Measurements from ENCODE around the gene SMARCD3.

Gene SMARCD3

DNA sequence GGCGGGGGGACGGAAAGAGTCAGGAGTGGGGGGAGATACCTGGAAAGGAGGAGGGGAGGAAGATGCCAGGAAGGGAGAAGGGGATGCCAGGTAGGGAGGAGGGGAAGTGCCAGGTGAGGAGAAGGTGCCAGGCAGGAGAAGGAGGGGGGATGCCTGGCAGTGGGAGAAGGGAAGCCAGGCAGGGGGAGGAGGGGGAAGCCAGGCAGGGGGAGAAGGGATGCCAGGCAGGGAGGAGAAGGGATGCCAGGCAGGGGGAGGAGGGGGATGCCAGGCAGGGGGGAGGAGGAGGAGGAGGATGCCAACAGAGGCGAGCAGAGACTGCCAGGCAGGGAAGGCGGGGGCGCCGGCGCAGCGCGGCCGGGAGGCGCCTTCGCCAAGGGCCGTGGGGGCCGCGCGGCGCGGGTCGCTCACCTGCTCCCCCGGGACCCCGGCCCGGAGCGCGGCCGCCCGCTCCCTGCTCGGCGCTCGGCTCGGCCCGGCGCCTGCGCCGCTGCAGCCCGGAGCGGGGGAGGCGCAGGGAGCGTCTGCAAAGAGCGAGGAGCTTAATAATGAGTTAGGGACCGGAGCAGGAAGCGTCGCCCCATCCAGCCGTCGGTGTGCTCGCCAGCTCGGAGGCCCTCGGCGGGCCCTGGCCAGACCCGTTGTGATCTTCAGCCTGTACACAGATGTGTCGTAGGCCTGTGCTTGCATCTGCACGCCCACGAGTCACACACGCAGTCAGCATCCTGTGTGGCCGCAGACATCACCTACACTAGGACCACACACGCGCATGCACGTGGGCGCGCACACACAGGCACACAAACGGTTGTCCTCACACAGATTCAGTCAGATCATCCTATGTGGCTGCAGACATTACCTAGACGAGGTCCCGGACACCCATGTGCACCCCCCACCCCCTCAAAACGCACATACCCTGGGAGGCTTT is 28.4 kb upstream of the SMARCD3 start:
- Mint-ChIP-seq H3K4me3 (peak overlapping the region; percentile 68 to 74), H3K36me3 (no peaks in the 10 kb centered on the region), H3K9me3 (no peaks in the 10 kb centered on the region), H3K4me1 (peaks cover 9 to 17% of the 10 kb centered on the region in 2 donors), H3K27ac (no peak overlapping the region), H3K27me3 (peaks cover 64 to 74% of the 10 kb centered on the region in 2 donors)
- ATAC-seq (replicated peaks) (peak; percentile 89 to 92), DNase-seq (peak; percentile 37)

DNA sequence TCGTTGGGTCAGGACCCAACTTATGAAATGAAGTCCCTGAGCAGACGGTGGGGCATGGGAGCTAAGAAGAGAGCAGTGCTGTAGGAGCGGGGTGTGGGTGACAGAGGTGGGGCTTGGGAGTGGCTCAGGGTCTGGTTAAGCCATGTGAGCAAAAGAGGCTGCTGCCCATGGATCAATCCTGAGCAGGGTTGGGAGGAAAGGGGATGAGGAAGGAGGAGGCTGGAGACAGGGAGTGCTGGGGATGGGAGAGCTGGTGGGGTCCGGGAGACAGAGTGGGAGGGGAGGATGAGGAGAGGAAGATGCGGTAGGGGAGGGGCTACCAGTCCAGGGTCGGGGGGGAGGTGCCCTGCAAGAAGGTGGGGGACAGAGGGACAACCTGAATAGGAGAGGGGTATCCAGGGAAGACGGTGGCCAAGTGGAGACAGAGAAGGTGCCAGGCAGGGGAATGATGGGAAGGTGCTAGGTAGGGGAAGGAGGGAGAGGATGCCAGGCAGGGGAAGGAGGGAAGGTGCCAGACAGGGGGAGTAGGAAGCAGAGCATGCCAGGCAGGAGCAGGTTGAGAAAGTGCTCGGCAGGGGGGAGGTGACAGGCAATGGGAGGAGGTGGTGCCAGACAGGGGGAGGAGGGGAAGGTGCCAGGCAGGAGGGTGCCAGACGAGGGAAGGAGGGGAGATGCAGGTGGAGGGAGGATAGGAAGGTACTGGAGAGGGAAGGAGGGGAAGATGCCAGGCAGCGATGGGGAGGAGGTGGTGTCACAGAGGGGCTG is 27.5 kb upstream of the SMARCD3 start:
- peak overlapping the region; percentile 61 to 67 for H3K4me3 Mint-ChIP-seq
- no peak for ATAC-seq (replicated peaks)

DNA sequence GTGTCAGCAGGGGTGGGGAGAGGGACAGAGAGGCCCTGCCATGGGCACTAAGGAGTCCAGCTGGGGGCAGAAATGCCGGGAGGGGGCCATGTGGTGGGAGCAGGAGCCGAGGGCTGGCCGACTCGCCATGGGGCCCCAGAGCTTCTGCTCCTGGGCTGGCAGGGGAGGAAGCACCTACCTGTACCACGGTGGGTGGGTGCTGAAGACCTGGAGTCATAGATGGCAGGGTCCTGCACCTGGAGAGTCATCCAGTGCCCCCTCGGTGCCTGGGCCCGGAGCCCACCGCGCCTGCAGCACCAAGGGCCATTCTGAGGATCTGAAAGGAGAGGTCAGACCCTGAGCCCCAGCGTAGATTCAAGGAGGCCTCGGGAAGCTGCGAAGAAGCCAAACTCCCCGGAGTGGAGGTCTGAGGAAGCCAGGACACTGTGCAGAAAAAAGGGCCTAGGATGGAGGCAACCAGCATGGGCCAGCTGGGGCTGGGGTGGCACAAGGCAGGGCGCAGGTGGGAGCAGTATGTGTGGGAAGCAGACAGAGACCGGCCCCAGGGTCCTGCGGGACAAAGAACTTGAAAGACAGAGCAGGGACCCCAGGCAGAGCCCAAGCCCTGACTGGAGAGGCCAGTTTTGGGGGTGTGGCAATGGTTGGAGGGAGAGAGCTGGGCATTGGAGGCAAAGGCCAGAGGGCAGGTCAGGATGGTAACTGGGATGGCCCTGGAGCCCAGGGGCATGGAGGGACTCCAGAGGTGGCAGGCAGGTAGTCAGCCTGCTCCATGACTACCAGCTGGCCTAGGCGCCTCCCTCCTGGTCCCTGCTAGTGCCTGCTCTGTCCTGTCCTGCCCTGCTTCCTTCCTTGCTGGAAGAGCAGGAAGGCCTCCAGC is 26.7 kb upstream of the SMARCD3 start:
- H3K9me3 Mint-ChIP-seq: no peaks in the 10 kb centered on the region
- no peak overlapping the region for H3K27ac Mint-ChIP-seq
- no peak for DNase-seq
- H3K27me3 Mint-ChIP-seq: peaks cover 51 to 56% of the 10 kb centered on the region in 2 donors
- peaks cover 9 to 17% of the 10 kb centered on the region in 2 donors for H3K4me1 Mint-ChIP-seq
- H3K4me3 Mint-ChIP-seq: peak overlapping the region in 1 of 2 donors; percentile 67
- no peaks in the 10 kb centered on the region for H3K36me3 Mint-ChIP-seq
- ATAC-seq (replicated peaks): no peak

More for the DNA sequence above, 27.5 kb upstream of the SMARCD3 start:
- Mint-ChIP-seq H3K36me3 (no peaks in the 10 kb centered on the region), H3K27me3 (peaks cover 55 to 64% of the 10 kb centered on the region in 2 donors), H3K4me1 (peaks cover 9 to 17% of the 10 kb centered on the region in 2 donors), H3K27ac (no peak overlapping the region), H3K9me3 (no peaks in the 10 kb centered on the region)
- DNase-seq: no peak

DNA sequence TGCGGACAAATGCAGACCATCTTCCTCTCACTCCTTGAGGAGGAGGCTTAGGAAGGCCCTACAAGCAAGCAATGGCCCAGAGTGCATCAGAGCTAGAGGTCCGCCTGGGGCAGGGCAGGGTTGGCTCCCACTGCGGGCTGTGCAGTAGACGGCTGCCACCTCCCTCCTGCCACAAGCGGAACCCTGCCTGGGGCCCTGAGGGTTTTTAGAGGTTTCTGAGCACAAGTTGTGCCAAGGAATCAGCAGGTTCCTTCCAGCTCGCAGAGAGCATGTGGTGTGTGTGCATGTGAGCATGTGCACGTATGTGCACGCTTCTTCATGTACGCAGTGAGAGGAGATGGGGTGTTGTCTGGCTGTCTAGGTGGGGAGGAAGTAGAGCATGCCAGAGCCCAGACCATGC is 25.9 kb upstream of the SMARCD3 start:
- H3K4me3 Mint-ChIP-seq: no peak overlapping the region
- DNase-seq: no peak
- H3K27ac Mint-ChIP-seq: no peak overlapping the region
- H3K36me3 Mint-ChIP-seq: no peaks in the 10 kb centered on the region
- H3K27me3 Mint-ChIP-seq: peaks cover 43 to 48% of the 10 kb centered on the region in 2 donors
- peaks cover 9 to 17% of the 10 kb centered on the region in 2 donors for H3K4me1 Mint-ChIP-seq
- H3K9me3 Mint-ChIP-seq: no peaks in the 10 kb centered on the region
- no peak for ATAC-seq (replicated peaks)

DNA sequence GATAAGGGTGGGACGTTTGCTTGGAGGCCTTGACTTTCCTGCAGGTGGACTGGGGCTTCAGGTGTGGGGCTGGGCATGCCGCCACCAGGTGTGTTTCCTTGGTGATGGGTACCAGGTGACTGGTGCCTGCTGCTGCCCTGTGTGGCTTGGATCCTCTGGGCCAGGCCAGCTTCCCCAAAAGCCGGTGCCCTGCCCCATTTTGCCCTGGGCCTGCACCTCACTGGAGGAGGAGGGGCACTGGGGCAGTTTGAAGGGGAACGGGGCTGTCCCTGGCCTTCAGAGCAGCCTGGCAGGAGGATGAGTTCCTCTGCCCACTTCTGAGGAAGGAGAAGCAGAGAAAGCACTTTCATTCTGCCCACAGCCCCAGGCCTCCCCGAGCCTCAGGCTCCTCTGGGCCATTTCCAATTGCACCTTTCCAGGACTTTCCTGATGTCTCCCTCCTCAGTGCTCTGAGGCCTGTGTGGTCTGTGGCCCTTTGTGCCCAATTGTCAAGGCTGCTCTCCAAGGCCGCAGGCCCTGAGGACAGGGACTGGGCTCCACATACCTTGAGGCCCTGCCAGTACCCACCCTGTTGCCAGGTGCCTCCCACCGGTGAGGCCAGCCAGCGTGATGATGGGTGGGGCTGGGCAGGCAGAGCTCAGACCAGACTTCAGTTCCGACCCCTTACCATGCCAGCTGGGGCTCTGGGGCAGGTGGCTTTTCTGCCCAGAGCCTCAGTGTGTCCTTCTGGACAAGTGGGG is 25.3 kb upstream of the SMARCD3 start:
- Mint-ChIP-seq H3K4me3 (no peak overlapping the region), H3K9me3 (no peaks in the 10 kb centered on the region), H3K27me3 (peaks cover 38 to 43% of the 10 kb centered on the region in 2 donors), H3K36me3 (no peaks in the 10 kb centered on the region), H3K27ac (peak overlapping the region; percentile 20), H3K4me1 (peaks cover 9 to 17% of the 10 kb centered on the region in 2 donors)
- DNase-seq (no peak), ATAC-seq (replicated peaks) (peak in 1 of 2 donors; percentile 12)

DNA sequence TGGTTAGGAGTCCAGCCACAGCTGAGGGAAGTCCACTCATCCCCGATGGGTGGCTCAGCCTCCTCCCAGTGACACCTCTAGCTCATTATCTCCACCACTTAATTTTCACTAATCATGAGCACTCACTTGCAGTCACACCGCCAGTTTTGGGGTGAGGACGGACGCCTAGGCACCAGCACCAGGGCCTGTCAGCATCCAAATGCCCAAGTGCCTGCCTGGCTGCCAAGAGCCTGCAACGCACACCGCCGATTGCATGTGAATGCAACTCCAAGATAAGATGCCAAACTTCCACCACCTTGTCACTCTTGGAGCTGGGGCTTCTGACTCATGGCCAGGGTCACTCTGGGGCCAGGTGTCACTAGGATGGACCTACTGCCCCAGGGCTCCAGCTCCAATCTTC is 24.4 kb upstream of the SMARCD3 start:
- ATAC-seq (replicated peaks): no peak
- Mint-ChIP-seq H3K36me3 (no peaks in the 10 kb centered on the region), H3K27me3 (peaks cover 32 to 36% of the 10 kb centered on the region in 2 donors), H3K4me1 (peaks cover 9 to 17% of the 10 kb centered on the region in 2 donors), H3K9me3 (no peaks in the 10 kb centered on the region), H3K4me3 (no peak overlapping the region), H3K27ac (no peak overlapping the region)
- DNase-seq: no peak

DNA sequence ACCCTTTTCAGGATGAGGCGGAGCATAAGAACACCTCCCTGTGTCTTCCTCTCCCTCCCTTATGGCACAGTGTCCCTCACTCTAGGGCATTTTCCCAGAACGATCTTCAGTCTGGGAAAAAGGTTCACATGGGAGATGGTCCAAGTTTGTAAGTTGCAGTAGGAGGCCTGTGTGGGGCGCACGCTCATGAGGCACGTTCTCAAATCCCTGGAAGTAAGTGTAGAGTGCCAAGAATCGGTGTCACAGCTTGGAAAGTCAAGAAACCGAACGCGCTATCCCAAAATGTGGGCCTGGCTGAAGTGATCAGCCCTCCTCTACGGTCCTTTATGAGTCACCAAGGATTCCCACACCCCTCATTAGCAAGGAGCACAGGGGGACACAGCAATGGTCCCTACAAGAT is 23.9 kb upstream of the SMARCD3 start:
- H3K36me3 Mint-ChIP-seq: no peaks in the 10 kb centered on the region
- no peak overlapping the region for H3K27ac Mint-ChIP-seq
- no peak overlapping the region for H3K4me3 Mint-ChIP-seq
- DNase-seq (no peak), ATAC-seq (replicated peaks) (no peak)
- peaks cover 30 to 32% of the 10 kb centered on the region in 2 donors for H3K27me3 Mint-ChIP-seq
- H3K9me3 Mint-ChIP-seq: no peaks in the 10 kb centered on the region
- H3K4me1 Mint-ChIP-seq: peaks cover 9 to 15% of the 10 kb centered on the region in 2 donors

DNA sequence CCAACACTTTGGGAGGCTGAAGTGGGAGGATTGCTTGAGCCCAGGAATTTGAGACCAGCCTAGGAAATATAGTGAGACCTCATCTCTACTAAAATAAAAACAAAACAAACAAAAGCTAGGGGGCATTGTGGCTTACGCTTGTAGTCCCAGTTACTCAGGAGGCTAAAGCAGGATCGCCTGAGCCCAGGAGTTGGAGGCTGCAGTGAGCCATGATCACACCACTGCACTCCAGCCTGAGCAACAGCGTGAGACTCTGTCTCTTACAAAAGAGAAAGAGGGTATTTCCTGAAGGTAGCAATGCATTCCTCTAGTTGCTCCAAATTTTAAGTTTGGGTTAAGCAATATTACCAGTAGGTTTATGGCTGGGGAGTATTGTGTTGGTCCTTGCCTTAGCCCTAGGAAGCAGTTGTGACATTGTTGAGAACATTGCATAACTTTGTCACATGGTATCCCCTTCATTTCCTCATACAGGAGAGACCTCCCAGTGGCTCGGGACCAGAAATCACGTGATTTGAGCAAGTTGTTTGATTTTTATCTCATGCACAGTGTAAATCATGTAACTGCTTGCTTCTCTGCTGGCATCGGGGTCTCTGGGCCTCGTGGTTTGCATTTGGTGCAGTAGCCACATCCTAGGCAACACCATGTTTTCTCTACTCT is 23.3 kb upstream of the SMARCD3 start:
- DNase-seq (no peak), ATAC-seq (replicated peaks) (no peak)
- Mint-ChIP-seq H3K4me1 (peaks cover 9 to 11% of the 10 kb centered on the region in 2 donors), H3K9me3 (no peaks in the 10 kb centered on the region), H3K27ac (no peak overlapping the region), H3K27me3 (peaks cover 26 to 28% of the 10 kb centered on the region in 2 donors), H3K36me3 (no peaks in the 10 kb centered on the region), H3K4me3 (no peak overlapping the region)

DNA sequence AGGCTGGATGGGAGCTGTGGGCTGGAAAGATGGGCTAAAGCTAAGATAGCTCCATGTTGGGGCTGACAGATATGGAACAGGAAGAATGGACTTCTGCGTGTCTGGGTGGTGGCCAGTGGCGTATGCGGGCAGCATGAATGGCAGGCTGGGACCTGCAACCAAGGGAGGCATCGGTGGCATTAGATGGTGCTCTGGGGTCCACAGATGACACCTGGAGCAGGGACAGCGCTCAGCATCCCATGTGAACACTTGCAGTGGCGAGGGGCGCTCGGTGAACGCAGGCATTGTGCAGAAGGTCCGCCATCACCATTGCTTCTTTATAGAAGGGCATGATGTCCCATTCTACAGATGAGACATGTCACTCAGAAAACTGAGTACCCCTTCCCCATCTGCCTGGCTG is 21.0 kb upstream of the SMARCD3 start:
- ATAC-seq (replicated peaks) (no peak), DNase-seq (no peak)
- Mint-ChIP-seq H3K4me3 (no peak overlapping the region), H3K4me1 (no peaks in the 10 kb centered on the region), H3K36me3 (no peaks in the 10 kb centered on the region), H3K9me3 (no peaks in the 10 kb centered on the region), H3K27ac (no peak overlapping the region), H3K27me3 (peaks cover 7 to 15% of the 10 kb centered on the region in 2 donors)

DNA sequence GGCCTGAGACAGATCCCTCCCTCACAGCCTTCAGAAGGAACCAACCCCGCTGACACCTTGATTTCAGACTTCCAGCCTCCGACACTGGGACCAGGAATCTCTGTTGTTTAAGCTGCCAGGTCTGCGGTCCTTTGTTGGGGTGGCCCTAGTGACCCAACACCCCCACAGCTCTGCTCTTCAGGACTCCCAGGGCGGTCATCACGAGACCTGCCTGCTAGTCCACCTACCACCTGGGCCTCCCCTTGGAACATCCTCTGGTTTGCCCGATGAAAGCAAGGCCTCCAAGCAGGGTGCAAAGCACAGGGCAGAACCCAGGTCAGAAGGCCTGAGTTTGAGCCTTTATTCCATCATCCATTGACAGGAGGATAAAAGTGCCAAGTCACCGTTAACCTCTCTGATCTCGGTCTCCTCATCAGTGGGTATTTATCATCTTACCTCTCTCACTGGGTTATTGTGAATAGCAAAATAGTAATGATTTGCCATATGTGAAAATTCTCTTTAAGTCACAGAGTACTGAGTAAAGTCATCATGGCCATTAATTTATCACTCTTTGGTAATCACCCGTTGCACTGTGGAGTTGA is 16.9 kb upstream of the SMARCD3 start:
- no peak for DNase-seq
- ATAC-seq (replicated peaks): no peak
- H3K9me3 Mint-ChIP-seq: no peaks in the 10 kb centered on the region
- H3K4me1 Mint-ChIP-seq: no peaks in the 10 kb centered on the region
- peaks cover 21 to 24% of the 10 kb centered on the region in 2 donors for H3K27me3 Mint-ChIP-seq
- no peak overlapping the region for H3K27ac Mint-ChIP-seq
- no peaks in the 10 kb centered on the region for H3K36me3 Mint-ChIP-seq
- H3K4me3 Mint-ChIP-seq: no peak overlapping the region

DNA sequence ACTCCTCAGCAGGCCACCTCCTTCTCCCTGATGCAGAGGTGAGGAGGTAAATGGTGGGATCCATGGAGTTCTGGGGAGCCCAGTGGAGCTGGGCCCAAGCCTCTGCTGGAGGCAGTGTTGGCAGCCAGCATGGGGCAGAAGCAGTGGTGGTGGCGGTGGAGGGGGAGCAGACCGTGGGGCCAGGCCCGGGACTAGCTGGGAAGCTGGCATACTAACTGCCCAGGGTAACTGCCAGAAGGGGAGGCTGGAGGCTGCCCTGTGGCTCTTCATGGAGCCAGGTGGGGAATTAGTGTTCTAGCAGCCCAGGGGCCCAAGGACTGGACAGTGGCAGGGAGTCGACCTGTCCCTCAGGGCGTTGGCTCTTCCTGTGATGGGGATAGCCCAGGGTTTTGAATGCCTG is 16.1 kb upstream of the SMARCD3 start:
- peaks cover 22 to 30% of the 10 kb centered on the region in 2 donors for H3K27me3 Mint-ChIP-seq

DNA sequence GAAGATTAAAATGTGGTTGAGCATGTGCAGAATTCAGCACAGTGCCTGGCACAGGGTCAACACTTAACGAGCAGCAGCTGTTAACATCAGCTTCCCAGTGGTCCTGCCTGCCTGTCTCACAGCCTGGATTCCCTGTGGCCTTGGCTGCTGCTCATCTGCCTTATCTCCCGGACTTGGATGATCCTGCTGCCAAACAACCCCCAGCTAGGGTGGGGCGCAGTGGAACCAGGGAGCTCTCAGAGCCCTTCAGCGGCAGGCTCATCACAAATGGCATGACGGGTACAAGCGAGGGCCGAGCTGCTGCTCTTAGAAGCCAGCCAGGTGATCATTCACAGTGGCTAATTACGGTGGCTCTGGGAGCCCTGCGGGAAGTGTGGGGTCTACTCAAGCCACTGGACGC is 13.0 kb upstream of the SMARCD3 start:
- no peaks in the 10 kb centered on the region for H3K4me1 Mint-ChIP-seq
- H3K4me3 Mint-ChIP-seq: no peak overlapping the region
- DNase-seq (no peak), ATAC-seq (replicated peaks) (no peak)
- peaks cover 45 to 55% of the 10 kb centered on the region in 2 donors for H3K27me3 Mint-ChIP-seq
- H3K27ac Mint-ChIP-seq: no peak overlapping the region
- H3K36me3 Mint-ChIP-seq: no peaks in the 10 kb centered on the region
- H3K9me3 Mint-ChIP-seq: no peaks in the 10 kb centered on the region

More for the DNA sequence above, 16.1 kb upstream of the SMARCD3 start:
- Mint-ChIP-seq H3K4me3 (no peak overlapping the region), H3K27ac (no peak overlapping the region), H3K9me3 (no peaks in the 10 kb centered on the region), H3K36me3 (no peaks in the 10 kb centered on the region), H3K4me1 (no peaks in the 10 kb centered on the region)
- no peak for DNase-seq
- no peak for ATAC-seq (replicated peaks)

DNA sequence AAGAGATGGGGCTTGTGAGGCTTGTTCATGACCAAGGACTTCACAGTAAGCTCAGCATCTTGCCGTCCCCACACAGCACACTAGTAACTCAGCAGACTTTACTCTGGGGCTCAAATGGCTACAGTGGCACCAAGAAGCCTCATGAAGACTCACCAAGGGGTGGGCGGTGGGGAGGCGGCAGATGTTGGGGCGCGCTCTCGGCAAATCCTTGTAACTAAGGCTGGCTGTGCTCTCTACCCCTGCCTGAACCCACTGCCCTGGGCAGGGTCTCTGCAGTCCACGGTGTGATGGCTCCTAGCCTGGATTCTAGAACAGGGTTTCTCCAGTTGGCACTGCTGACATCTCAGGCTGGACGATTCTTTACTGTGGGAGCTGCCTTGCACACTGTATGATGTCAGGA is 12.4 kb upstream of the SMARCD3 start:
- H3K4me1 Mint-ChIP-seq: no peaks in the 10 kb centered on the region
- H3K36me3 Mint-ChIP-seq: no peaks in the 10 kb centered on the region
- ATAC-seq (replicated peaks): no peak
- peaks cover 48 to 53% of the 10 kb centered on the region in 2 donors for H3K27me3 Mint-ChIP-seq
- H3K9me3 Mint-ChIP-seq: no peaks in the 10 kb centered on the region
- no peak overlapping the region for H3K4me3 Mint-ChIP-seq
- no peak for DNase-seq
- H3K27ac Mint-ChIP-seq: no peak overlapping the region

All from stimulated activated naive B cell treated with anti-CD40 and anti-IgM and Interleukin-4, amounts not matched to agents 10 μg/mL and 1 μg/mL and 100 μg/mL, for 72 hours (primary cell).